ENCODE measurements around the gene PFKM.

DNA sequence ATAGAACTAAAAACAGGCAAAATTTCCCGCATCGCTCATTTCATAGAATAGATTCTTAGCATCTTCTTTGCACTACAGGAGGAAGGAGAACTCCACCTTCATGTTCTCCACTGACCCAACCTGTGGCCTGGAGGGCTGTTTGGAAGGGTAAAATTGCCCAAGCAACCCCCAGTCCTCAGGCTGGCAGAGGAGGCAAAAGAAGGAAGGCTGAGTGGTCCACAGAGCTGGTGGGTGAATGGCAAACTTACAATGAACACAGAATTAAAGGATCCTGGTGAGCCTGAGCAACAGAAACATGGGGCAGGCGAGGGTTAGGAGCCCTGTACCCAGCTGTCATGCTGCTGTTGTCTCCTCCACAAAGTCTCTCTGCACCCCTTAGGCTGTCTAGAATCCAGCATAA lies 38.3 kb upstream of the PFKM start:
- no peak for TF ChIP-seq POLR2A (IDR thresholded peaks at IDR 0.05; ENCODE audit: low read length)
- TF ChIP-seq GATA1 (IDR thresholded peaks at IDR 0.05; ENCODE audit: low read depth, low read length) = no peak

Measured in erythroblast (primary cell).